GM12878 (cell line): ENCODE results near the gene DZANK1. TPM values are rescaled to one million over a fixed set of nuclear protein-coding genes. Genes with fewer than 3 reads are reported as not detected.

ENCODE experiments used
- ATAC-seq: fragments of 200-7000 bp; cut with Tn5 transposase; 3 replicates; pipeline ENCODE4 v1.9.1; 2020; ENCODE audit warnings: mild to moderate bottlenecking, moderate library complexity
- BruUV-seq: library from RNA; stranded (reverse); fragments of 400-500 nt; replicated peaks from 2 replicates; lab custom pipeline; 2021; lab: Mats Ljungman, UMichigan
- CTCF ChIA-PET: fragments of 300-600 bp; sonication (Branson Sonifier 250); formaldehyde crosslinking; extraction: SDS; loops from one replicate; lab custom pipeline; 2021; ENCODE audit warnings: inconsistent platforms; lab: Yijun Ruan, JAX
- POLR2A ChIA-PET: fragments of 350-600 bp; formaldehyde crosslinking; extraction: SDS; loops from one replicate; lab custom pipeline; 2021; ENCODE audit warnings: inconsistent platforms; lab: Charles Lee
- RAD21 ChIA-PET: fragments of 300-600 bp; sonication (Branson Sonifier 250); formaldehyde crosslinking; loops from one replicate; lab custom pipeline; 2023; ENCODE audit warnings: antibody characterized with exemption; ENCODE audit not compliant: unreplicated experiment; lab: Charles Lee
- SMC1A ChIA-PET: fragments of 300-600 bp; sonication (Branson Sonifier 250); formaldehyde crosslinking; loops from one replicate; lab custom pipeline; 2023; ENCODE audit not compliant: unreplicated experiment, uncharacterized antibody; lab: Charles Lee
- DNase-seq: peaks from one replicate; pipeline ENCODE4 v3.0.0-alpha.2; 2011; ENCODE audit warnings: low read depth, low spot score
- FAIRE-seq: peaks from 3 replicates; lab custom pipeline; 2011; peaks lifted over from hg19 to GRCh38; lab: Jason Lieb, UNC
- H2AFZ ChIP-seq: 2 replicates; pipeline ENCODE4 v1.6.0; 2011; ENCODE audit warnings: low read depth, low read length, control low read depth; ENCODE audit not compliant: control insufficient read depth
- H3K27ac ChIP-seq: 2 replicates; pipeline ENCODE4 v1.5.1; 2011; ENCODE audit warnings: control low read depth; ENCODE audit not compliant: control insufficient read depth, insufficient read depth
- H3K27me3 ChIP-seq, 2 experiments: replicated peaks in 1 of 2; 2 replicates each; pipeline versions ENCODE4 v1.6.0 to v1.6.1; 2011; ENCODE audit warnings: low read length in 1 of 2; ENCODE audit not compliant: control insufficient read depth in 2 of 2, insufficient read depth in 2 of 2
- H3K36me3 ChIP-seq, 2 experiments: 2 replicates each; pipeline ENCODE4 v1.5.1; 2011; ENCODE audit warnings: low read length in 1 of 2; ENCODE audit not compliant: control insufficient read depth in 2 of 2, insufficient read depth in 2 of 2
- H3K4me1 ChIP-seq: 2 replicates; pipeline ENCODE4 v1.6.1; 2011; ENCODE audit warnings: mild to moderate bottlenecking, low read length, moderate library complexity, mixed read lengths; ENCODE audit not compliant: control insufficient read depth, insufficient read depth
- H3K4me2 ChIP-seq: 2 replicates; pipeline ENCODE4 v1.6.0; 2011; ENCODE audit warnings: control low read depth; ENCODE audit not compliant: control insufficient read depth, insufficient read depth
- H3K4me3 ChIP-seq: fragments of 200-600 bp; sonication (generic); 2 replicates; pipeline ENCODE4 v1.5.1; 2016
- H3K79me2 ChIP-seq: 2 replicates; pipeline ENCODE4 v1.6.0; 2011; ENCODE audit warnings: low read length; ENCODE audit not compliant: control insufficient read depth, insufficient read depth
- H3K9ac ChIP-seq: 2 replicates; pipeline ENCODE4 v1.8.0; 2011; ENCODE audit warnings: low read length, control low read depth, mixed read lengths; ENCODE audit not compliant: control insufficient read depth, insufficient read depth
- H3K9me3 ChIP-seq: replicated peaks from 3 replicates; pipeline ENCODE4 v1.5.1; 2011; ENCODE audit warnings: mild to moderate bottlenecking, low read length; ENCODE audit not compliant: control insufficient read depth, insufficient read depth
- H4K20me1 ChIP-seq: 2 replicates; pipeline ENCODE4 v1.6.0; 2011; ENCODE audit not compliant: control insufficient read depth, insufficient read depth
- CBX3 ChIP-seq: fragments of 200-600 bp; sonication (generic); IDR thresholded peaks from 2 replicates; pipeline ENCODE4 v1.6.1; 2016; ENCODE audit warnings: low read depth, borderline replicate concordance
- CEBPZ ChIP-seq: fragments of 150-350 bp; IDR thresholded peaks from 2 replicates; pipeline ENCODE4 v1.6.1; 2016; ENCODE audit warnings: low read depth, low read length
- CREB1 ChIP-seq: IDR thresholded peaks from 2 replicates; pipeline ENCODE4 v1.6.1; 2012; ENCODE audit warnings: low read depth, mild to moderate bottlenecking, inconsistent platforms
- CTCF ChIP-seq, 3 experiments: IDR thresholded peaks in 2 of 3; conservative IDR thresholded peaks in 1 of 3; 2 replicates each; pipeline ENCODE4 v1.5.1; 2011; ENCODE audit warnings: low read depth in 3 of 3, low read length in 3 of 3, mild to moderate bottlenecking in 3 of 3, control low read depth in 2 of 3, moderate library complexity in 2 of 3, inconsistent platforms in 1 of 3, mixed read lengths in 1 of 3; ENCODE audit not compliant: control insufficient read depth in 2 of 3, insufficient read depth in 1 of 3; ENCODE audit errors: extremely low read depth in 1 of 3
- ESRRA ChIP-seq: IDR thresholded peaks from 2 replicates; pipeline ENCODE4 v1.6.1; 2012; ENCODE audit warnings: mild to moderate bottlenecking, low read length, improper control_type of control experiment
- EZH2 ChIP-seq: IDR thresholded peaks from 2 replicates; pipeline ENCODE4 v1.6.1; 2012; ENCODE audit warnings: low read depth, mild to moderate bottlenecking, control low read depth, inconsistent platforms, low read length, borderline replicate concordance; ENCODE audit not compliant: control insufficient read depth
- IRF4 ChIP-seq: IDR thresholded peaks from 2 replicates; pipeline ENCODE4 v1.6.1; 2011; ENCODE audit warnings: low read depth, low read length
- JUND ChIP-seq: IDR thresholded peaks from 2 replicates; pipeline ENCODE4 v1.6.1; 2012; ENCODE audit warnings: low read depth, mild to moderate bottlenecking, low read length, improper control_type of control experiment, moderate library complexity
- NBN ChIP-seq: fragments of 450-650 bp; IDR thresholded peaks from 2 replicates; pipeline ENCODE4 v1.6.1; 2016
- NR2C2 ChIP-seq: IDR thresholded peaks from 2 replicates; pipeline ENCODE4 v1.6.1; 2011; ENCODE audit warnings: borderline replicate concordance, low read depth; ENCODE audit not compliant: control insufficient read depth, insufficient read length
- POLR2AphosphoS2 ChIP-seq: IDR thresholded peaks from 2 replicates; pipeline ENCODE4 v1.6.1; 2011; ENCODE audit warnings: low read depth, mild to moderate bottlenecking, low read length, improper control_type of control experiment, moderate library complexity
- TCF7 ChIP-seq: IDR thresholded peaks from 2 replicates; pipeline ENCODE4 v1.6.1; 2014; ENCODE audit warnings: antibody characterized with exemption, borderline replicate concordance
- ZNF384 ChIP-seq: IDR thresholded peaks from 2 replicates; pipeline ENCODE4 v1.6.1; 2012; ENCODE audit warnings: low read depth, mild to moderate bottlenecking, low read length, improper control_type of control experiment, borderline replicate concordance
- WGBS: methylation state at CpG from one replicate; pipeline ENCODE4 v1.1.6; 2016; ENCODE audit warnings: low lambda C conversion rate; ENCODE audit not compliant: insufficient replicate concordance, insufficient coverage; ENCODE audit errors: missing lambda C conversion rate; 5-methylcytosine and 5-hydroxymethylcytosine counted together
- in situ Hi-C: fragments of 300-500 bp; cut with MboI; formaldehyde crosslinking; loops from 9 replicates; pipeline ENCODE4 v1.14.3; 2018; ENCODE audit warnings: mixed read lengths
- intact Hi-C: fragments of 100-400 bp; cut with micrococcal nuclease; formaldehyde crosslinking; loops from one replicate; pipeline ENCODE4 v1.14.2; 2022; ENCODE audit not compliant: unreplicated experiment
- polyA plus RNA-seq, 11 experiments: library from polyadenylated mRNA; depleted of rRNA in 4 of 11; unstranded in 6 of 11; stranded (reverse) in 5 of 11; fragments of >200 nt; fragmentation: Nextera tagmentation in 4 of 11; fragmentation: Illumina TruSeq in 1 of 11; extraction: Ambion mirVana in 4 of 11; extraction: Trizol in 1 of 11; gene quantifications; 1 replicate in 1 of 11; 2 replicates in 10 of 11; pipeline versions ENCODE4 v1.2.1 to v1.2.3, GENCODE V29; 2011 to 2016; ENCODE audit warnings: inconsistent platforms in 2 of 11, missing spikeins in 2 of 11, low read depth in 1 of 11
- total RNA-seq, 4 experiments: library from RNA; depleted of rRNA in 3 of 4; stranded (reverse); fragments of >200 nt in 3 of 4; fragmentation: Illumina TruSeq in 1 of 4; extraction: Trizol in 1 of 4; gene quantifications; 2 replicates each; pipeline versions ENCODE4 v1.2.1 to v1.2.3, GENCODE V29; 2013 to 2021
- TF ChIP-seq, protein P1 (sequence below): fragments of 450-650 bp; conservative IDR thresholded peaks from 2 replicates; pipeline ENCODE4 v1.6.1; 2017; ENCODE audit warnings: mild to moderate bottlenecking, moderate library complexity
- TF ChIP-seq, protein P2 (sequence below): IDR thresholded peaks from 2 replicates; pipeline ENCODE4 v1.6.1; 2012; ENCODE audit warnings: low read depth, low read length, improper control_type of control experiment

The DZANK1 gene
- total and polyA plus RNA-seq, 10 of the 15 experiments (the other 5 are each of a cell fraction or from before 2014, with no cell fraction given): 3.6 to 12.6 (median 6.5) TPM

DNA sequence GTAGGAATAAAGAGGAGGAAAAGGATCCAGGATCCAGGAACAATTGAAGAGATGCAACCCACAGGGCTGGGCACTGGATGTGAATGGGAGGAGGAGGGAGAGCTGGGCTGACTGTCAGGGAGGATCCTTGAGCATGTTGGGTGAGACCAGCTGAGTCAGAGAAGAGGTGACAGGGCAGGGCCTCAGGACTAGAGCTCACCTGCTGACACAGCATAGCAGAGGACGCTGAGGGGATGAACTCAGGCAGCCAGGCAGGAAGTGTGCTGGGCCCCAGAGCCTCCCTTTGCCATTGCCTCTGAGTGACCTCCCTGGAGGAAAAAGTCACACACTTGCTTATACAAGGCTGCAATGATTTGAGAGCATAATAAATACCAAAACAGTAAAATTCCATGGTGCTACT lies 106.2 kb downstream of the DZANK1 start:
- Histone ChIP-seq H3K79me2 (no peaks in the 10 kb centered on the region), H3K36me3 (no peaks in the 10 kb centered on the region), H3K4me3 (no peak overlapping the region), H3K9me3 (no peaks in the 10 kb centered on the region), H3K4me1 (no peaks in the 10 kb centered on the region), H3K4me2 (no peak overlapping the region), H3K9ac (no peak overlapping the region), H4K20me1 (no peaks in the 10 kb centered on the region), H2AFZ (no peak overlapping the region), H3K27me3 (no peaks in the 10 kb centered on the region; a peak in 1 of 4 replicates), H3K27ac (no peak overlapping the region)
- in situ Hi-C loops: no loop called here
- no peak for FAIRE-seq
- TF ChIP-seq ESRRA: no peak
- TF ChIP-seq, protein P1, sequence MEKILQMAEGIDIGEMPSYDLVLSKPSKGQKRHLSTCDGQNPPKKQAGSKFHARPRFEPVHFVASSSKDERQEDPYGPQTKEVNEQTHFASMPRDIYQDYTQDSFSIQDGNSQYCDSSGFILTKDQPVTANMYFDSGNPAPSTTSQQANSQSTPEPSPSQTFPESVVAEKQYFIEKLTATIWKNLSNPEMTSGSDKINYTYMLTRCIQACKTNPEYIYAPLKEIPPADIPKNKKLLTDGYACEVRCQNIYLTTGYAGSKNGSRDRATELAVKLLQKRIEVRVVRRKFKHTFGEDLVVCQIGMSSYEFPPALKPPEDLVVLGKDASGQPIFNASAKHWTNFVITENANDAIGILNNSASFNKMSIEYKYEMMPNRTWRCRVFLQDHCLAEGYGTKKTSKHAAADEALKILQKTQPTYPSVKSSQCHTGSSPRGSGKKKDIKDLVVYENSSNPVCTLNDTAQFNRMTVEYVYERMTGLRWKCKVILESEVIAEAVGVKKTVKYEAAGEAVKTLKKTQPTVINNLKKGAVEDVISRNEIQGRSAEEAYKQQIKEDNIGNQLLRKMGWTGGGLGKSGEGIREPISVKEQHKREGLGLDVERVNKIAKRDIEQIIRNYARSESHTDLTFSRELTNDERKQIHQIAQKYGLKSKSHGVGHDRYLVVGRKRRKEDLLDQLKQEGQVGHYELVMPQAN: no peak
- TF ChIP-seq, protein P2, sequence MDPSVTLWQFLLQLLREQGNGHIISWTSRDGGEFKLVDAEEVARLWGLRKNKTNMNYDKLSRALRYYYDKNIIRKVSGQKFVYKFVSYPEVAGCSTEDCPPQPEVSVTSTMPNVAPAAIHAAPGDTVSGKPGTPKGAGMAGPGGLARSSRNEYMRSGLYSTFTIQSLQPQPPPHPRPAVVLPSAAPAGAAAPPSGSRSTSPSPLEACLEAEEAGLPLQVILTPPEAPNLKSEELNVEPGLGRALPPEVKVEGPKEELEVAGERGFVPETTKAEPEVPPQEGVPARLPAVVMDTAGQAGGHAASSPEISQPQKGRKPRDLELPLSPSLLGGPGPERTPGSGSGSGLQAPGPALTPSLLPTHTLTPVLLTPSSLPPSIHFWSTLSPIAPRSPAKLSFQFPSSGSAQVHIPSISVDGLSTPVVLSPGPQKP: no peak
- no peak for TF ChIP-seq CREB1
- no peak for TF ChIP-seq NBN
- no peak for TF ChIP-seq EZH2
- TF ChIP-seq ZNF384: no peak
- TF ChIP-seq IRF4: no peak
- no peak for TF ChIP-seq TCF7
- TF ChIP-seq JUND: no peak
- TF ChIP-seq POLR2AphosphoS2: no peak
- no peak for TF ChIP-seq CEBPZ
- no peak for TF ChIP-seq CTCF (IDR thresholded peaks at IDR 0.05 in 2 of 3, conservative IDR thresholded peaks at IDR 0.05 in 1 of 3; ENCODE audit: control insufficient read depth in 2 of 3, extremely low read depth in 1 of 3, insufficient read depth in 1 of 3, low read depth in 3 of 3, low read length in 3 of 3)
- no peak for TF ChIP-seq NR2C2
- TF ChIP-seq CBX3: no peak
- ATAC-seq: no peak
- DNase-seq: no peak
- RAD21 ChIA-PET: no interaction called here
- POLR2A ChIA-PET: no interaction called here
- WGBS: 6% methylated on average over 1 of the region's 1 CpG
- BruUV-seq: no TSS peak
- intact Hi-C loops: no loop called here
- CTCF ChIA-PET: no interaction called here
- SMC1A ChIA-PET: no interaction called here
